HG03520 (cell line): ENCODE data around the gene PLAC1.
A peak's percentile ranks its signal among the peaks of the same experiment; 100 is the strongest.

Source experiments
- ATAC-seq: cut with Tn5 transposase; IDR thresholded peaks from one replicate; pipeline ENCODE4 v1.9.1; 2021; ENCODE audit warnings: mild to moderate bottlenecking, moderate library complexity; ENCODE audit not compliant: unreplicated experiment

The PLAC1 gene

GRCh38 chrX:134671294-134671693, 13.0 kb upstream of the PLAC1 start:
- ATAC-seq: no peak

GRCh38 chrX:134670134-134670924, 12.1 kb upstream of the PLAC1 start:
- no peak for ATAC-seq

GRCh38 chrX:134669378-134670098, 11.3 kb upstream of the PLAC1 start:
- ATAC-seq: no peak

GRCh38 chrX:134664202-134664601, 5.9 kb upstream of the PLAC1 start:
- no peak for ATAC-seq

- ATAC-seq: no peak
These were observed 3.0 kb upstream of the PLAC1 start for GRCh38 chrX:134661295-134661694.

GRCh38 chrX:134660627-134661026, 2.4 kb upstream of the PLAC1 start:
- ATAC-seq: no peak

- no peak for ATAC-seq
These were observed 1.5 kb upstream of the PLAC1 start for GRCh38 chrX:134659761-134660160.

- no peak for ATAC-seq
These were observed 421 bp upstream of the PLAC1 start for GRCh38 chrX:134658760-134659023.

GRCh38 chrX:134654398-134655012, 3.8 kb downstream of the PLAC1 start:
- ATAC-seq: peak; percentile 66

- ATAC-seq: no peak
These were observed 4.4 kb downstream of the PLAC1 start for GRCh38 chrX:134653835-134654234.

- no peak for ATAC-seq
These were observed 7.6 kb downstream of the PLAC1 start for GRCh38 chrX:134650701-134651100.

- no peak for ATAC-seq
These were observed 8.5 kb downstream of the PLAC1 start for GRCh38 chrX:134649770-134650169.

- ATAC-seq: no peak
These were observed 10.8 kb downstream of the PLAC1 start for GRCh38 chrX:134647477-134647877.

- ATAC-seq: no peak
These were observed 11.6 kb downstream of the PLAC1 start for GRCh38 chrX:134646691-134647090.

- ATAC-seq: no peak
These were observed 12.2 kb downstream of the PLAC1 start for GRCh38 chrX:134645936-134646543.

GRCh38 chrX:134642386-134642785, 15.9 kb downstream of the PLAC1 start:
- no peak for ATAC-seq

- no peak for ATAC-seq
These were observed 16.9 kb downstream of the PLAC1 start for GRCh38 chrX:134641346-134641745.

GRCh38 chrX:134640914-134641313, 17.4 kb downstream of the PLAC1 start:
- no peak for ATAC-seq

- no peak for ATAC-seq
These were observed 21.4 kb downstream of the PLAC1 start for GRCh38 chrX:134636851-134637250.

- ATAC-seq: peak; percentile 74
These were observed 23.6 kb downstream of the PLAC1 start for GRCh38 chrX:134634691-134635090.

- ATAC-seq: no peak
These were observed 24.4 kb downstream of the PLAC1 start for GRCh38 chrX:134633832-134634231.

- ATAC-seq: no peak
These were observed 24.9 kb downstream of the PLAC1 start for GRCh38 chrX:134633394-134633793.
